CD1c-positive myeloid dendritic cell (primary cell): ENCODE results near the gene KIAA0825.

Experiments
- DNase-seq: peaks from one replicate; pipeline ENCODE4 v3.0.0-alpha.2; 2016; ENCODE audit errors: extremely low spot score

Gene KIAA0825

GRCh38 chr5:94508461-94509148 is 109.8 kb downstream of the KIAA0825 start:
- no peak for DNase-seq

- DNase-seq = no peak
These were observed 112.9 kb downstream of the KIAA0825 start for GRCh38 chr5:94505327-94506068.

GRCh38 chr5:94503677-94504076 is 114.7 kb downstream of the KIAA0825 start:
- DNase-seq = no peak

GRCh38 chr5:94501365-94501764 is 117.0 kb downstream of the KIAA0825 start:
- no peak for DNase-seq

- DNase-seq = no peak
These were observed 118.6 kb downstream of the KIAA0825 start for GRCh38 chr5:94499806-94500205.

GRCh38 chr5:94498199-94498598 is 120.2 kb downstream of the KIAA0825 start:
- DNase-seq = no peak

GRCh38 chr5:94485067-94485466 is 133.3 kb downstream of the KIAA0825 start:
- DNase-seq = no peak

GRCh38 chr5:94481059-94481458 is 137.3 kb downstream of the KIAA0825 start:
- no peak for DNase-seq

- no peak for DNase-seq
These were observed 137.9 kb downstream of the KIAA0825 start for GRCh38 chr5:94480486-94480885.

GRCh38 chr5:94473936-94474335 is 144.5 kb downstream of the KIAA0825 start:
- DNase-seq = no peak

- no peak for DNase-seq
These were observed 146.9 kb downstream of the KIAA0825 start for GRCh38 chr5:94471521-94471920.

- DNase-seq = no peak
These were observed 147.6 kb downstream of the KIAA0825 start for GRCh38 chr5:94470802-94471201.

- no peak for DNase-seq
These were observed 148.5 kb downstream of the KIAA0825 start for GRCh38 chr5:94469894-94470329.

- DNase-seq = no peak
These were observed 150.2 kb downstream of the KIAA0825 start for GRCh38 chr5:94467954-94468930.

- DNase-seq = no peak
These were observed 151.0 kb downstream of the KIAA0825 start for GRCh38 chr5:94467346-94467953.

GRCh38 chr5:94463739-94464138 is 154.7 kb downstream of the KIAA0825 start:
- DNase-seq = no peak

GRCh38 chr5:94461131-94461530 is 157.3 kb downstream of the KIAA0825 start:
- no peak for DNase-seq

GRCh38 chr5:94459915-94460314 is 158.5 kb downstream of the KIAA0825 start:
- DNase-seq = no peak

- no peak for DNase-seq
These were observed 160.6 kb downstream of the KIAA0825 start for GRCh38 chr5:94457788-94458187.

GRCh38 chr5:94445726-94446125 is 172.7 kb downstream of the KIAA0825 start:
- no peak for DNase-seq

GRCh38 chr5:94442991-94443390 is 175.4 kb downstream of the KIAA0825 start:
- DNase-seq = no peak

- DNase-seq = no peak
These were observed 176.3 kb downstream of the KIAA0825 start for GRCh38 chr5:94442076-94442475.
